ENCODE data around the gene FOXB1. TPM values are rescaled to one million over a fixed set of nuclear protein-coding genes. Genes with fewer than 3 reads are reported as not detected.

Gene FOXB1
- total and polyA plus RNA-seq, 9 of the 15 experiments (the other 6 are each of a cell fraction or from before 2014, with no cell fraction given) = not detected

DNA sequence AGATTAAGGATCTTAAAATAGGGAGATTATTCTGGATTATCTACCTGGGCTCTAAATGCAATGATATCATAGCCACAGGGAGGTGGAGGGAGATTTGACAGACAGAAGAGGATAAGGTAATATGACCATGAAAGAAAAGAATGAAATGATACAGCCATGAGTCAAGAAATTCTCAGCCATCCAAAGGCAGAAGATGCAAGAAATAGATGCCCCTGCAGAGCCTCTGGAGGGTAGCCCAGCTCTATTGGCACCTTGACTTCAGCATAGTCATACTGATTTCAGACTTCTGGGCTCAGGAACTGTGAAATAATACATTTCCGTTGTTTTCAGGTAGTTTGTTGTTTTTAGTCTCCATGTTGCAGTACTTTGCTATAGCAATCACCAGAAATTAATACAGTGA, 31.9 kb upstream of the FOXB1 start (continued):
- TF ChIP-seq MGA (IDR thresholded peaks at IDR 0.05) = no peak
